Mucosa of descending colon (tissue), 3 donors: ENCODE measurements around the gene AGK. TPM values are rescaled to one million over a fixed set of nuclear protein-coding genes. Genes with fewer than 3 reads are reported as not detected.

Experiments
- ATAC-seq: fragments of 200-7000 bp; cut with Tn5 transposase; one replicate; pipeline ENCODE4 v1.9.1; 2020; ENCODE audit warnings: mild to moderate bottlenecking, moderate library complexity
- DNase-seq, 3 donors: peaks; one replicate each; pipeline ENCODE4 v3.0.0-alpha.2; 2020
- H3K36me3 ChIP-seq: fragments of 200-600 bp; one replicate; pipeline ENCODE4 v1.8.0; 2021; ENCODE audit warnings: low read depth, mild to moderate bottlenecking
- H3K4me1 ChIP-seq: fragments of 200-600 bp; one replicate; pipeline ENCODE4 v1.8.0; 2021; ENCODE audit warnings: low read depth, mild to moderate bottlenecking
- H3K4me3 ChIP-seq: fragments of 200-600 bp; one replicate; pipeline ENCODE4 v1.8.0; 2021; ENCODE audit warnings: mild to moderate bottlenecking
- H3K9me3 ChIP-seq: fragments of 200-600 bp; one replicate; pipeline ENCODE4 v1.8.0; 2021; ENCODE audit warnings: mild to moderate bottlenecking
- intact Hi-C, 2 donors: fragments of 100-400 bp; cut with DNase I in 1 of 2; cut with micrococcal nuclease in 1 of 2; formaldehyde crosslinking; loops; one replicate each; pipeline versions ENCODE4 v1.11.0 to v1.11.1; 2022; cut with DNase I, micrococcal nuclease
- total RNA-seq, 3 donors: library from RNA; stranded (reverse); fragmentation: NEBNext Ultra II Directional in 2 of 3; extraction: Animal tissue kit (Norgen Biotek cat#: 25700) in 2 of 3; gene quantifications; one replicate each; pipeline versions ENCODE4 v1.2.1 to v1.2.4, GENCODE V29; 2021 to 2023
- TF ChIP-seq, protein P1 (sequence below): fragments of 200-600 bp; IDR thresholded peaks from one replicate; pipeline ENCODE4 v1.8.0; 2022; ENCODE audit warnings: antibody characterized with exemption, mild to moderate bottlenecking
- donor health status: DM: no; HTN: no; CAD: no; lungs with moderate emphysema.
- donor health status: DM: no; HTN: no; CAD: no.
- donor health status: DM: no; HTN: yes; CAD: no.

The AGK gene
- total RNA-seq, 3 donors from 2014 or later, result 16.7 to 20.7 (median 17.6) TPM

DNA sequence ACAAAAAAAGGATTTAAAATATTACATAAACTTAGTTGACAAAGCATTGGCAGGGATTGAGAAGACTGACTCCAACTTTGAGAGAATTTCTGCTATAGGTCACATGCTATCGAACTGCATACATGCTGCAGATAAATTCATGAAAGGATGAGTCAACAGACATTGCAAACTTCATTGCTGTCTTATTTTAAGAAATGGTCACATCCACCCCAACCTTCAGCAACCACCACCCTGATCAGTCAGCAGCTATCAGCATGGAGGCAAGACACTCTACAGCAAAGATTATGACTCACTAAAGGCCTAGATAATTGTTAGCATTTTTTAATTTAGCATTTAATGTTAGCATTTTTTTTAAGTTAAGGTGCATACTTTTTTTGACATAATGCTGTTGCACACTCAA, 73.6 kb downstream of the AGK start:
- TF ChIP-seq, protein P1, sequence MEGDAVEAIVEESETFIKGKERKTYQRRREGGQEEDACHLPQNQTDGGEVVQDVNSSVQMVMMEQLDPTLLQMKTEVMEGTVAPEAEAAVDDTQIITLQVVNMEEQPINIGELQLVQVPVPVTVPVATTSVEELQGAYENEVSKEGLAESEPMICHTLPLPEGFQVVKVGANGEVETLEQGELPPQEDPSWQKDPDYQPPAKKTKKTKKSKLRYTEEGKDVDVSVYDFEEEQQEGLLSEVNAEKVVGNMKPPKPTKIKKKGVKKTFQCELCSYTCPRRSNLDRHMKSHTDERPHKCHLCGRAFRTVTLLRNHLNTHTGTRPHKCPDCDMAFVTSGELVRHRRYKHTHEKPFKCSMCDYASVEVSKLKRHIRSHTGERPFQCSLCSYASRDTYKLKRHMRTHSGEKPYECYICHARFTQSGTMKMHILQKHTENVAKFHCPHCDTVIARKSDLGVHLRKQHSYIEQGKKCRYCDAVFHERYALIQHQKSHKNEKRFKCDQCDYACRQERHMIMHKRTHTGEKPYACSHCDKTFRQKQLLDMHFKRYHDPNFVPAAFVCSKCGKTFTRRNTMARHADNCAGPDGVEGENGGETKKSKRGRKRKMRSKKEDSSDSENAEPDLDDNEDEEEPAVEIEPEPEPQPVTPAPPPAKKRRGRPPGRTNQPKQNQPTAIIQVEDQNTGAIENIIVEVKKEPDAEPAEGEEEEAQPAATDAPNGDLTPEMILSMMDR, result no peak
- DNase-seq, result no peak
- no peak for ATAC-seq
- no peaks in the 10 kb centered on the region for H3K36me3 ChIP-seq
- intact Hi-C loops, result no loop called here
- H3K4me3 ChIP-seq, result no peak overlapping the region
- no peaks in the 10 kb centered on the region for H3K4me1 ChIP-seq
- H3K9me3 ChIP-seq, result no peaks in the 10 kb centered on the region

DNA sequence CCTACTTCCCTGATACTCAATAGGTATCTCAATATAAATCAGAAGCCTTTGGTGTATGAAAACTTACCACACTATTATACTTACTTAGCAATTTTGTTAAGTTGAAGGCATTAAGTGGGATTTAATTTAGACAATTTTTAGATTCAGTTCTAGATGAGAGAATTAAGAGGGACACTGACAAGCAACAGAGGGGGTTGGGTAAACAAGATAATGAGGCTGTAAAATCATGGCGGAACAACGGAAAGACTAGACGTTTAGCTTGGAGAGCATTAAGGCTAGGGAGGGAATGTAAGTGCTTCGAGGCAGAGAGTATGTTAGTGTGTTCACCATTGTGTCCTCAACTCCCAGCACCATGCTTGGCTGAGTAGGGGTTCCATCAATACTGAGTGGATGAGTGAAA, 79.4 kb downstream of the AGK start:
- TF ChIP-seq, protein P1, result no peak
- Histone ChIP-seq H3K4me3 (no peak overlapping the region), H3K4me1 (no peaks in the 10 kb centered on the region), H3K36me3 (no peaks in the 10 kb centered on the region), H3K9me3 (no peaks in the 10 kb centered on the region)
- ATAC-seq (no peak), DNase-seq (no peak)
- intact Hi-C loops, result no loop called here

DNA sequence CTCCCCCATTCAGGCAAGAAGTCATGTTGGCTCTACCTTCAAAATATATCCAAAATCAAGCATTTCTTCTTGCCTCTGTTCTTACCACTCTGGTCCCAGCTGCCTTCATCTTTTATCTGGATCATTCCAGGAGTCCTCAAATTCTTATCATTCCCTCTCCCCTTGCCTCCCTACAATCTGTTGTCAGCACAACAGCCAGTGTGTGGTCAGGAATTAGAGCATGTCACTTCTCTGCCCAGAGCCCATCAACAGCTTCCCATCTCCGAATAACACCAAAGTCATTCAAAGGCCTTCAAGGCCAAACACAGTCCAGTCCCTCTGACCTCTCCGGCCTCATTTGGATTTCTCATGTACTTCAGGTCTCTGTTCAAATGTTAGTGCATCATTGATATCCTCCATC, 80.3 kb downstream of the AGK start:
- ATAC-seq (no peak), DNase-seq (no peak)
- H3K9me3 ChIP-seq, result no peaks in the 10 kb centered on the region
- H3K4me1 ChIP-seq, result no peaks in the 10 kb centered on the region
- TF ChIP-seq, protein P1, result no peak
- no peak overlapping the region for H3K4me3 ChIP-seq
- H3K36me3 ChIP-seq, result no peaks in the 10 kb centered on the region
- intact Hi-C loops, result no loop called here

DNA sequence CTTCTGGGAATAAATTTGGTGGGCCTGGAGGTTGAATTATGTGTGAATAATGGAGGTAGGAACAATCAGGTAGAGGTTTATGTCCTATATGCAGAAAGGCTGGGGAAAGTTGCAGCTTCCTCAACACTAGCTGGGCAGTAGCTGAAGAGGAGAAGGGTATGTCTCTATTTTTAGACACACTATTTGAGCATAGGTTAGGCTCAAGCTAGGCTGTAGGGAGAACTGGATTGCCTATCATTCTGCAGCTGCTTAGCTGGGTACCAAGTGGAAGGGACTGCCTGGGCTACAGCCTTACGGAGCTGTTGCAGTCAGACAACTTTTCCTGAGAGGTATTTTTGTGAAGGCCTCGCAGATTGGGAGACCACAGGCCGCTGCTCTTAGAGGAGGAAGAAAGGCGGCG, 82.9 kb downstream of the AGK start:
- intact Hi-C loops, result no loop called here
- no peak for ATAC-seq
- no peaks in the 10 kb centered on the region for H3K4me1 ChIP-seq
- no peaks in the 10 kb centered on the region for H3K36me3 ChIP-seq
- TF ChIP-seq, protein P1, result no peak
- H3K9me3 ChIP-seq, result no peaks in the 10 kb centered on the region
- DNase-seq, result no peak
- no peak overlapping the region for H3K4me3 ChIP-seq

DNA sequence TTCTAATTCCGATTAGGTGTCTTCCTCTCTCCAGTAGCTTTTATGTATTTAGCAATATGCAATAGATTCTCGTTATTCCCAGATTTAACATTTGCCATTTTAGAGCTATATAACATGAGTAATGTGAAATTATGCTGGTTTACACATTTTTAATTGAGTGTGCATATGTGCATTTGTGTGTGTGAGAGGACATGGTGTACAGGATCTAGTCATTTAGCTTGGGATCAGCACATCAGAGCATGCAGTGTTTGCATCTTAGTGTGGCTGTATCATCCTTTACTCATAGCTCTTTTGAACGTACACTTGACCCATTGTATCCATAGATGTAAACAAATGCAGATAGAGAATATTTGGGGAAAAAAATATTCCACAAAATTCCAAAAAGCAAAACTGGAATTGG, 84.8 kb downstream of the AGK start:
- intact Hi-C loops, result no loop called here
- Histone ChIP-seq H3K9me3 (no peaks in the 10 kb centered on the region), H3K4me1 (no peaks in the 10 kb centered on the region), H3K36me3 (no peaks in the 10 kb centered on the region), H3K4me3 (no peak overlapping the region)
- ATAC-seq (no peak), DNase-seq (no peak)
- TF ChIP-seq, protein P1, result no peak

DNA sequence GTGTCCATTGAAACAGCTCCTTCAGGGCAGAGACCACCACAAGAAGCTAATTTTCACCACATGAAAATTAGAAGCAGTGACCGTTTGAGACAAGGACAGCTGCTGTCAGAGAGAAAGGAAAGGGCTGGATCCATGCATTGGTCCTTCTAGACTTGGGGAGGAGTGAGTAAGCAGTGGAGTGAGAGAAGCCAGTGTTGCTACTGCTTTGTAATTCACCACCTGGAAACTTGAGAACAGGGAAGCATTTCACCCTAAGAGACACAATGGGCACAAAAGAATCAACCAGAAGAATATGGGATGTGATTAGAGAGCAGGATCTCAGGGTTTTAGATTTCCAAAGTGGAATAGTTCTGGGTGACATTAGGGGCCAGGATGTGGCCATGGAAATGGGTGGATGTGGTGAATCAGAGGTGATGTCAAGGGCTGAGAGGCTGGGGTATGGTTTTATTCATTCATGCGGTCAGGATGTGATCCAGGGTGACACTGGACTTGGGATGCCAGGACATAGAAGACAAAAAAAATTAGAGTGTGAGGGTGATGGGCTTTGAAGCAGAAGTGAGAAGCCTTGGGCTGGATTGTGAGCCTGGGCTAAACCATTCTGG, 89.1 kb downstream of the AGK start:
- TF ChIP-seq, protein P1, result no peak
- H3K4me1 ChIP-seq, result no peaks in the 10 kb centered on the region
- intact Hi-C loops, result no loop called here
- no peak overlapping the region for H3K4me3 ChIP-seq
- ATAC-seq, result no peak
- H3K9me3 ChIP-seq, result no peaks in the 10 kb centered on the region
- H3K36me3 ChIP-seq, result no peaks in the 10 kb centered on the region
- DNase-seq, result no peak
